ENCODE data around the gene SRRM5. TPM values are rescaled to one million over a fixed set of nuclear protein-coding genes. Genes with fewer than 3 reads are reported as not detected.
"Not testable (repeated sequence)": the region's sequence is repeated elsewhere in the genome, so short reads cannot be mapped to it uniquely, and the experiment has no call there.

The SRRM5 gene
- total RNA-seq, 2 experiments from 2014 or later, result 0.41 to 0.54 TPM

DNA sequence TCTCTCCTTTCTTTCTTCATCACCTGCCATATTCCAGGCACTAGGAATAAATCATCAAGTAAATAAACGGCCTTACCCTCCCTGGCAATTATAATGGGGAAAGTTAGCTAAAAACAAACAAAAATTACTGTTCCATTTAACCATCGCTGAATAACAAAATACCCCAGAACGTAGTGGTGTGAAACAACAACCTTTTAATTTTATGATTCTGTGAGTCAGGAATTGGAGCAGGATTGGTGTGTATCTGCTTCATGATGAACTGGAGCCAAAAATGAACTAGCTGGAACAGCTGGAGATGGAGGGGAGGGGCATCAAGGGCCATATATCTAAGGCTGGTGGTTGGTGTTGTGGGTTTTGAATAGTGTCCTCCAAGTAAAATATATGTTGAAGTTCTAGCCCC lies 31.4 kb downstream of the SRRM5 start:
- H3K27me3 Mint-ChIP-seq, result peaks cover 21% of the 10 kb centered on the region
- intact Hi-C loops (cut with micrococcal nuclease), result no loop called here

GRCh38 chr19:43644181-43644580 lies 32.3 kb downstream of the SRRM5 start:
- ATAC-seq, result no peak
- no peak for TF ChIP-seq CTCF (IDR thresholded peaks at IDR 0.05)
- Mint-ChIP-seq H3K9me3 (peaks cover 4% of the 10 kb centered on the region), H3K27ac (no peak overlapping the region), H3K4me1 (ENCODE audit: low read depth) (peaks cover 4% of the 10 kb centered on the region), H3K36me3 (ENCODE audit: low read depth) (peaks cover 2% of the 10 kb centered on the region), H3K27me3 (peaks cover 12% of the 10 kb centered on the region), H3K4me3 (no peak overlapping the region)
- DNase-seq, result no peak
- ChIA-PET POLR2A (no interaction called here), CTCF (no interaction called here)
- intact Hi-C loops (cut with micrococcal nuclease), result no loop called here

More for the DNA sequence above, 31.4 kb downstream of the SRRM5 start:
- Mint-ChIP-seq H3K9me3 (peaks cover 4% of the 10 kb centered on the region), H3K36me3 (ENCODE audit: low read depth) (peaks cover 2% of the 10 kb centered on the region), H3K27ac (no peak overlapping the region), H3K4me3 (no peak overlapping the region), H3K4me1 (ENCODE audit: low read depth) (peaks cover 9% of the 10 kb centered on the region)
- no peak for ATAC-seq
- ChIA-PET POLR2A (interaction anchor here (1.5 kb wide), 1 partner anchor 9 kb away, joined by 3 read pairs; no protein-coding TSS in a partner anchor), CTCF (interaction anchor here (1.3 kb wide), 1 partner anchor 88 kb away, joined by 4 read pairs; no protein-coding TSS in a partner anchor)
- no peak for TF ChIP-seq CTCF (IDR thresholded peaks at IDR 0.05)
- DNase-seq, result no peak

DNA sequence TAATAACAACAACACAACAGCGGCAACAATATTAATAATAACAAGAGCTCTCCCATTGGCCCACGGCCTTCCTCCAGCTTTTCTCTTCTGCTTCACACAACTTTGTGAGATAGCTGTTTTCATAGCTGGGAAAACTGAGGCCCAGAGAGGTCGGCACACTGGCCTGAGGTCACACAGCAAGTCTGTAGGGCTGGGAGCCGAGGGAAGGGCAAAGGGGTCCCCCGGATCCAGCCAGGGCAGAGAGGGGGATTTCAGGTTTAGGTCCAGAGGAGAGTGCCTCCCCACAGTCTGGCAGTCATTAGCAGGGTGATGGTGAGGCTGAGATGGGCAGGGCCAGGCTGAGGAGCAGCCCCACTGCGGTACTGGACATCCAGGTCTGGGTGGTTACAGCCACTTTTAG lies 36.7 kb downstream of the SRRM5 start:
- POLR2A ChIA-PET, result interaction anchor here (0.7 to 1.0 kb wide), 2 partner anchors 12 to 14 kb away, joined by 3 read pairs; no protein-coding TSS in a partner anchor
- Mint-ChIP-seq H3K4me1 (ENCODE audit: low read depth) (no peaks in the 10 kb centered on the region), H3K27ac (no peak overlapping the region), H3K9me3 (peaks cover 4% of the 10 kb centered on the region), H3K27me3 (no peaks in the 10 kb centered on the region), H3K36me3 (ENCODE audit: low read depth) (peaks cover 2% of the 10 kb centered on the region), H3K4me3 (no peak overlapping the region)
- DNase-seq, result no peak
- CTCF ChIA-PET, result interaction anchor here (0.8 kb wide), 1 partner anchor 216 kb away, joined by 3 read pairs; no protein-coding TSS in a partner anchor
- intact Hi-C loops (cut with micrococcal nuclease), result no loop called here
- no peak for ATAC-seq
- no peak for TF ChIP-seq CTCF (IDR thresholded peaks at IDR 0.05)

- TF ChIP-seq CTCF (IDR thresholded peaks at IDR 0.05), result no peak
- ChIA-PET CTCF (no interaction called here), POLR2A (interaction anchor here (1.0 kb wide), 1 partner anchor 13 kb away, joined by 3 read pairs; no protein-coding TSS in a partner anchor)
- H3K4me1 Mint-ChIP-seq (ENCODE audit: low read depth), result no peaks in the 10 kb centered on the region
- intact Hi-C loops (cut with micrococcal nuclease), result no loop called here
- H3K27me3 Mint-ChIP-seq, result no peaks in the 10 kb centered on the region
- no peak overlapping the region for H3K4me3 Mint-ChIP-seq
- no peak overlapping the region for H3K27ac Mint-ChIP-seq
- H3K36me3 Mint-ChIP-seq (ENCODE audit: low read depth), result peaks cover 3% of the 10 kb centered on the region
- no peak for ATAC-seq
- no peak for DNase-seq
- H3K9me3 Mint-ChIP-seq, result peaks cover 4% of the 10 kb centered on the region
Measured at GRCh38 chr19:43649514-43649913, 37.6 kb downstream of the SRRM5 start.

- intact Hi-C loops (cut with micrococcal nuclease); H3K27ac Mint-ChIP-seq; H3K9me3 Mint-ChIP-seq; H3K27me3 Mint-ChIP-seq; DNase-seq; H3K36me3 Mint-ChIP-seq (ENCODE audit: low read depth); H3K4me1 Mint-ChIP-seq (ENCODE audit: low read depth); H3K4me3 Mint-ChIP-seq; CTCF ChIA-PET; ATAC-seq; POLR2A ChIA-PET: not testable (repeated sequence)
Measured at GRCh38 chr19:43650276-43650675, 38.4 kb downstream of the SRRM5 start.

All from activated CD8-positive, alpha-beta T cell treated with anti-CD3 and anti-CD28 coated beads for 36 hours (primary cell).